Skeletal muscle tissue (tissue), 4 donors: Measurements from ENCODE around the gene FDX1. TPM values are rescaled to one million over a fixed set of nuclear protein-coding genes. Genes with fewer than 3 reads are reported as not detected.
A peak's percentile ranks its signal among the peaks of the same experiment; 100 is the strongest.

Experiments
- H3K27ac ChIP-seq: one replicate; pipeline ENCODE4 v1.7.0; 2013; ENCODE audit warnings: mild to moderate bottlenecking, low read depth, low read length, inconsistent platforms
- H3K27me3 ChIP-seq, 3 donors: one replicate each; pipeline ENCODE4 v1.7.0; 2013; ENCODE audit warnings: low read length in 3 of 3; ENCODE audit not compliant: control insufficient read depth in 3 of 3, insufficient read depth in 3 of 3
- H3K36me3 ChIP-seq, 3 donors: one replicate each; pipeline ENCODE4 v1.7.0; 2013; ENCODE audit warnings: low read length in 3 of 3; ENCODE audit not compliant: control insufficient read depth in 3 of 3, insufficient read depth in 3 of 3
- H3K4me1 ChIP-seq, 3 donors: one replicate each; pipeline ENCODE4 v1.7.0; 2013; ENCODE audit warnings: low read length in 3 of 3, mild to moderate bottlenecking in 3 of 3; ENCODE audit not compliant: control insufficient read depth in 3 of 3, insufficient read depth in 3 of 3
- H3K4me3 ChIP-seq, 3 donors: one replicate each; pipeline ENCODE4 v1.7.0; 2013; ENCODE audit warnings: low read length in 3 of 3
- H3K9ac ChIP-seq, 3 donors: one replicate each; pipeline ENCODE4 v1.7.0; 2013; ENCODE audit warnings: low read length in 3 of 3, mild to moderate bottlenecking in 3 of 3, moderate library complexity in 2 of 3, low read depth in 1 of 3
- H3K9me3 ChIP-seq, 3 donors: one replicate each; pipeline ENCODE4 v1.7.0; 2013; ENCODE audit warnings: low read length in 3 of 3; ENCODE audit not compliant: control insufficient read depth in 3 of 3
- total RNA-seq: library from RNA; depleted of rRNA; stranded (reverse); fragments of >200 nt; gene quantifications from one replicate; pipeline ENCODE4 v1.2.3, GENCODE V29; 2014
- donor health status: Osteomylitis.

FDX1 gene
- total RNA-seq, 1 donor from 2014 or later = 7.3 TPM

GRCh38 chr11:110431051-110431672, 1.4 kb downstream of the FDX1 start:
- Histone ChIP-seq H3K4me1 (peaks cover 13 to 15% (median 14%) of the 10 kb centered on the region in 3 donors), H3K27me3 (no peaks in the 10 kb centered on the region), H3K27ac (peak overlapping the region; percentile 58), H3K4me3 (peak overlapping the region; percentile 85 to 98 (median 95)), H3K9me3 (no peaks in the 10 kb centered on the region), H3K9ac (peak overlapping the region; percentile 87 to 95 (median 95)), H3K36me3 (no peaks in the 10 kb centered on the region)

- Histone ChIP-seq H3K27me3 (no peaks in the 10 kb centered on the region), H3K4me3 (peak overlapping the region in 2 of 3 donors; percentile 85 to 98), H3K4me1 (peaks cover 13 to 17% (median 15%) of the 10 kb centered on the region in 3 donors), H3K27ac (no peak overlapping the region), H3K9ac (peak overlapping the region; percentile 5 to 95 (median 54)), H3K9me3 (no peaks in the 10 kb centered on the region), H3K36me3 (no peaks in the 10 kb centered on the region)
Measured at GRCh38 chr11:110431674-110432073, 1.9 kb downstream of the FDX1 start.

- Histone ChIP-seq H3K27me3 (no peaks in the 10 kb centered on the region), H3K9ac (no peak overlapping the region), H3K4me3 (no peak overlapping the region), H3K9me3 (no peaks in the 10 kb centered on the region), H3K4me1 (peaks cover 13 to 18% (median 15%) of the 10 kb centered on the region in 3 donors), H3K36me3 (peaks cover 0 to 1% (median 0%) of the 10 kb centered on the region in 3 donors), H3K27ac (no peak overlapping the region)
Measured at GRCh38 chr11:110432713-110433392, 3.1 kb downstream of the FDX1 start.

GRCh38 chr11:110433393-110434333, 3.9 kb downstream of the FDX1 start:
- Histone ChIP-seq H3K27ac (no peak overlapping the region), H3K27me3 (no peaks in the 10 kb centered on the region), H3K36me3 (peaks cover 0 to 2% (median 0%) of the 10 kb centered on the region in 3 donors), H3K9me3 (no peaks in the 10 kb centered on the region), H3K4me3 (no peak overlapping the region), H3K4me1 (peaks cover 13 to 18% (median 15%) of the 10 kb centered on the region in 3 donors), H3K9ac (no peak overlapping the region)

DNA sequence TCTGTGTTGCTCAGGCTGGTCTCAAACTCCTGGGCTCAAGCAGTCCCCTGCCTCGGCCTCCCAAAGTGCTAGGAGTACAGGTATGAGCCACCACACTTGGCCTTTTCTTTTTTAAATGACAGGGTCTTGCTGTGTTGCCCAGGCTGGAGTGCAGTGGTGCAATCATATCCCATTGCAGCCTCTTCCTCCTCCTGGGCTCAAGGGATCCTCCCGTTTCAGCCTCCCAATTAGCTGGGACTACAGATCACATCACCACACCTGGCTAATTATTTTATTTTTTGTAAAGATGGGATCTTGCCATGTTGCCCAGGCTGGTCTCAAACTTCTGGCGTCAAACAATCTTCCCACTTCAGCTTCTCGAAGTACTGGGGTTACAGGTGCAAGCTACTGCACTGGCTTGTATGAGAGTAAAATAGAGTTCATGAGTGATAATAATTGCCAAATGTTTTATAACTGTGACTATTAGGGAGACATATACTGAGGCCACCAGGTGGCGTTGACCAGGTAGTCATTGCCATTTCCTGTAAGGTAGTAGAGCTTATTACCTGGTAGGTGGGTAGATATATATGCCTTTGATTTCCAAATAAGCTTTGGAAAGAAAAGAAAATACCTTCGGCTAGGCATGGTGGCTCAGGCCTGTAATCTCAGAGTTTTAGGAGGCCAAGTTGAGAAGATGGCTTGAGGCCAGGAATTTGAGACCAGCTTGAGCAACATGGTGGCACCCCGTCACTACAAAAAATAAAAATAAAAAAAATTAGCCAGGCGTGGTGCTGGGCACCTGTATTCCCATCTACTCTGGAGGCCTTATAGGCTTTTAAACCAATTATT, 5.4 kb downstream of the FDX1 start:
- H3K27ac ChIP-seq = no peak overlapping the region
- no peaks in the 10 kb centered on the region for H3K9me3 ChIP-seq
- H3K9ac ChIP-seq = no peak overlapping the region
- H3K4me3 ChIP-seq = no peak overlapping the region
- peaks cover 0 to 5% (median 0%) of the 10 kb centered on the region in 3 donors for H3K36me3 ChIP-seq
- peaks cover 13 to 15% (median 15%) of the 10 kb centered on the region in 3 donors for H3K4me1 ChIP-seq
- H3K27me3 ChIP-seq = no peaks in the 10 kb centered on the region

GRCh38 chr11:110435780-110436717, 6.3 kb downstream of the FDX1 start:
- Histone ChIP-seq H3K9me3 (no peaks in the 10 kb centered on the region), H3K27ac (no peak overlapping the region), H3K36me3 (peaks cover 0 to 6% (median 1%) of the 10 kb centered on the region in 3 donors), H3K4me3 (no peak overlapping the region), H3K9ac (no peak overlapping the region), H3K27me3 (no peaks in the 10 kb centered on the region), H3K4me1 (peaks cover 10 to 13% (median 10%) of the 10 kb centered on the region in 3 donors)

DNA sequence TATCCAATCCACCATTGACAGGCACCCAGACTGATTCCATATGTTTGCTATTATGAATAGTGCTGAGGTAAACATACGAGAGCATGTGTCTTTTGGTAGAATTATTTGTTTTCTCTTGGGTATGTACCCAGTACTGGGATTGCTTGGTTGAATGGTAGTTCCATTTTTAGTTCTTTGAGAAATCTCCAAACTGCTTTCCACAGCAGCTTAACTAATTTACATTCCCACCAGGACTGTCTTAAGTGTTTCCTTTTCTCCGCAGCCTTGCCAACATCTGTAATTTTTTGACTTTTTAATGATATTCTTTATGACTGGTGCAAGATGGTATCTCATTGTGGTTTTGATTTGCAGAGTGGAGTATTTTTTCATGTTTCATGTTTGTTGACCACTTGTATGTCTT, 8.3 kb downstream of the FDX1 start:
- H3K4me3 ChIP-seq = no peak overlapping the region
- peaks cover 0 to 5% (median 5%) of the 10 kb centered on the region in 3 donors for H3K4me1 ChIP-seq
- H3K9me3 ChIP-seq = no peaks in the 10 kb centered on the region
- no peak overlapping the region for H3K9ac ChIP-seq
- H3K27me3 ChIP-seq = no peaks in the 10 kb centered on the region
- no peak overlapping the region for H3K27ac ChIP-seq
- H3K36me3 ChIP-seq = peaks cover 0 to 8% (median 2%) of the 10 kb centered on the region in 3 donors

- H3K9ac ChIP-seq = peak overlapping the region in 1 of 3 donors; percentile 30
- no peaks in the 10 kb centered on the region for H3K9me3 ChIP-seq
- no peaks in the 10 kb centered on the region for H3K27me3 ChIP-seq
- peaks cover 2 to 7% (median 2%) of the 10 kb centered on the region in 3 donors for H3K36me3 ChIP-seq
- H3K4me1 ChIP-seq = peaks cover 0 to 4% (median 0%) of the 10 kb centered on the region in 3 donors
- H3K27ac ChIP-seq = no peak overlapping the region
- no peak overlapping the region for H3K4me3 ChIP-seq
Measured at GRCh38 chr11:110445437-110445836, 15.7 kb downstream of the FDX1 start.
